GM12892 (cell line): Measurements from ENCODE around the gene GIMAP5.

Experiments used
- POLR2A ChIP-seq: IDR thresholded peaks from 2 replicates; pipeline ENCODE4 v1.6.1; 2011; ENCODE audit warnings: low read depth, low read length, control low read depth
- POLR2AphosphoS5 ChIP-seq: IDR thresholded peaks from 2 replicates; pipeline ENCODE4 v1.6.1; 2011; ENCODE audit warnings: low read depth, low read length, control low read depth
- TAF1 ChIP-seq: IDR thresholded peaks from 2 replicates; pipeline ENCODE4 v1.6.1; 2011; ENCODE audit warnings: low read depth, mild to moderate bottlenecking, control low read depth, low read length, borderline replicate concordance

DNA sequence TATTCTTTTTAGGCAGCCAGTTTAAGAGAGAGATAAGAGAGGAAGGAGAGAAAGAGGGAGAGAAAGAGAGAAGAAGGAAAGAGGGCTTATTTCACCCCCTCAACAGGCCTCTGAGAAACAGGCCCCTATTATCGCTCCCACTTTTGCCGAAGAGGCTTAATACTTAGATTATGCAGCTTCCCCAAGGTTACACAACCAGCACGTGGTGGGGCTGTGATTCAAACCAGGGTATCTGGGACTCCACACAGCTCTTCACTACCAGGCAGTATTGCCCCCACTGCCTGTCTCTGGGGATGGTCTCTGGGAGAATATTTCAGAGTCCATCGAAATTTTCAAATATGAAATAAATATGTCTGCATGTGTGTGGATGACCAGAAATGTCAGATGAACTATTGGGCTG, 17.8 kb upstream of the GIMAP5 start:
- TF ChIP-seq TAF1 (no peak), POLR2A (no peak), POLR2AphosphoS5 (no peak)
